Adrenal gland (tissue), 12 donors: Measurements from ENCODE around the gene CSHL1. TPM values are rescaled to one million over a fixed set of nuclear protein-coding genes. Genes with fewer than 3 reads are reported as not detected.
A peak's percentile ranks its signal among the peaks of the same experiment; 100 is the strongest.
"Not testable (repeated sequence)": the region's sequence is repeated elsewhere in the genome, so short reads cannot be mapped to it uniquely, and the experiment has no call there.

Source experiments
- DNase-seq, 7 donors: peaks; one replicate each; pipeline ENCODE4 v3.0.0-alpha.2; 2019 to 2020
- H3K27ac ChIP-seq, 5 donors: fragments of 200-600 bp; sonication (generic) in 4 of 5; 1 replicate in 3 of 5; 2 replicates in 2 of 5; pipeline versions ENCODE4 v1.5.1 to v1.8.0; 2016 to 2020; ENCODE audit warnings: mild to moderate bottlenecking in 1 of 5
- H3K27me3 ChIP-seq: fragments of 200-600 bp; 2 replicates; pipeline ENCODE4 v1.8.0; 2021
- H3K36me3 ChIP-seq, 2 donors: fragments of 200-600 bp; replicated peaks in 1 of 2; 1 replicate in 1 of 2; 2 replicates in 1 of 2; pipeline versions ENCODE4 v1.5.1 to v1.8.0; 2018 to 2022
- H3K4me1 ChIP-seq, 2 donors: fragments of 200-600 bp; replicated peaks in 1 of 2; 1 replicate in 1 of 2; 2 replicates in 1 of 2; pipeline versions ENCODE4 v1.5.1 to v1.8.0; 2018 to 2021
- H3K4me3 ChIP-seq, 4 donors: fragments of 200-600 bp; sonication (generic) in 3 of 4; one replicate each; pipeline ENCODE4 v1.5.1; 2016 to 2018
- H3K9me3 ChIP-seq, 3 donors: fragments of 200-600 bp; sonication (generic) in 1 of 3; replicated peaks in 1 of 3; 1 replicate in 2 of 3; 2 replicates in 1 of 3; pipeline versions ENCODE4 v1.5.1 to v1.8.0; 2016 to 2021
- CTCF ChIP-seq, 6 experiments: fragments of 450-650 bp in 4 of 6; fragments of 200-600 bp in 2 of 6; sonication (generic) in 1 of 6; IDR thresholded peaks; 1 replicate in 5 of 6; 2 replicates in 1 of 6; pipeline versions ENCODE4 v1.5.1 to v1.8.0; 2016 to 2021; ENCODE audit warnings: antibody characterized with exemption in 6 of 6, mild to moderate bottlenecking in 2 of 6, moderate library complexity in 1 of 6
- POLR2A ChIP-seq, 2 donors: fragments of 450-650 bp; IDR thresholded peaks; one replicate each; pipeline ENCODE4 v1.6.1; 2017; ENCODE audit warnings: antibody characterized with exemption in 2 of 2, mild to moderate bottlenecking in 2 of 2, moderate library complexity in 1 of 2
- WGBS, 4 donors: extraction: QIAGEN DNeasy Blood & Tissue Kit in 2 of 4; methylation state at CpG; one replicate each; pipeline versions ENCODE4 v1.1.5 to v1.1.7; 2013 to 2017; 5-methylcytosine and 5-hydroxymethylcytosine counted together
- intact Hi-C, 2 donors: fragments of 100-400 bp; cut with DNase I; formaldehyde crosslinking; loops; one replicate each; pipeline versions ENCODE4 v1.14.1 to v1.15.0; 2022 to 2023
- polyA plus RNA-seq, 3 donors: library from polyadenylated mRNA; stranded (reverse); fragments of 200-250 nt in 2 of 3; fragments of 350-450 nt in 1 of 3; fragmentation: Illumina TruSeq in 1 of 3; extraction: RNeasy Lipid Tissue Mini Kit (QIAGEN cat#74804) in 1 of 3; gene quantifications; one replicate each; pipeline ENCODE4 v1.2.3, GENCODE V29; 2013 to 2014
- total RNA-seq, 9 donors: library from RNA; depleted of rRNA in 4 of 9; stranded (reverse); fragments of >200 nt in 4 of 9; fragments of 120-200 nt in 1 of 9; fragmentation: NEBNext Ultra II Directional in 1 of 9; extraction: Animal tissue kit (Norgen Biotek cat#: 25700) in 1 of 9; gene quantifications; one replicate each; pipeline versions ENCODE4 v1.1.0 to v1.2.4, GENCODE V29; 2013 to 2023
- donor health status: healthy with polysubstance abuse.
- donor health status: Bipolar disorder and iron deficiency.
- donor health status: DM: yes; HTN: yes; CAD: no.
- donor health status: DM: no; HTN: no; CAD: no.
- donor health status: DM: no; HTN: no; CAD: no.
- donor health status: DM: yes; HTN: yes; CAD: no.

The CSHL1 gene
- total and polyA plus RNA-seq, 12 donors, result not detected

GRCh38 chr17:63927464-63928171 is 16.6 kb upstream of the CSHL1 start:
- no peak for DNase-seq
- TF ChIP-seq POLR2A (IDR thresholded peaks at IDR 0.05) (no peak), CTCF (IDR thresholded peaks at IDR 0.05) (no peak)
- Histone ChIP-seq H3K36me3 (no peaks in the 10 kb centered on the region), H3K27me3 (no peaks in the 10 kb centered on the region), H3K27ac (no peak overlapping the region), H3K4me1 (no peaks in the 10 kb centered on the region), H3K4me3 (no peak overlapping the region), H3K9me3 (no peaks in the 10 kb centered on the region)
- intact Hi-C loops, result loop anchor here in 1 of 2 donors (10.0 kb wide), 2 partner anchors 77 to 207 kb away; partner anchors contain the start of gene ERN1
- WGBS, 4 donors, result 76 to 84% (median 81%) methylated on average over 4 to 8 of the region's 8 CpGs

GRCh38 chr17:63926164-63926563 is 15.1 kb upstream of the CSHL1 start:
- 93 to 100% (median 97%) methylated on average over 1 to 2 of the region's 2 CpGs for WGBS, 4 donors
- TF ChIP-seq CTCF (IDR thresholded peaks at IDR 0.05) (no peak), POLR2A (IDR thresholded peaks at IDR 0.05) (no peak)
- Histone ChIP-seq H3K27me3 (no peaks in the 10 kb centered on the region), H3K4me3 (no peak overlapping the region), H3K36me3 (no peaks in the 10 kb centered on the region), H3K9me3 (no peaks in the 10 kb centered on the region), H3K4me1 (no peaks in the 10 kb centered on the region), H3K27ac (no peak overlapping the region)
- no peak for DNase-seq
- intact Hi-C loops, result loop anchor here in 1 of 2 donors (10.0 kb wide), 2 partner anchors 79 to 209 kb away; partner anchors contain the start of gene ERN1

GRCh38 chr17:63925615-63926014 is 14.6 kb upstream of the CSHL1 start:
- 76 to 88% (median 80%) methylated on average over 4 to 5 of the region's 5 CpGs for WGBS, 4 donors
- Histone ChIP-seq H3K4me1 (no peaks in the 10 kb centered on the region), H3K4me3 (no peak overlapping the region), H3K27ac (no peak overlapping the region), H3K36me3 (no peaks in the 10 kb centered on the region), H3K27me3 (no peaks in the 10 kb centered on the region), H3K9me3 (no peaks in the 10 kb centered on the region)
- no peak for DNase-seq
- intact Hi-C loops, result loop anchor here in 1 of 2 donors (10.0 kb wide), 2 partner anchors 79 to 209 kb away; partner anchors contain the start of gene ERN1
- TF ChIP-seq POLR2A (IDR thresholded peaks at IDR 0.05), result no peak
- no peak for TF ChIP-seq CTCF (IDR thresholded peaks at IDR 0.05)

GRCh38 chr17:63922402-63922801 is 11.3 kb upstream of the CSHL1 start:
- DNase-seq, result not testable (repeated sequence)
- 63 to 85% (median 79%) methylated on average over 9 of the region's 9 CpGs for WGBS, 4 donors
- intact Hi-C loops, result loop anchor here in 1 of 2 donors (10.0 kb wide), 2 partner anchors 82 to 212 kb away; partner anchors contain the start of gene ERN1

GRCh38 chr17:63920779-63921178 is 9.7 kb upstream of the CSHL1 start:
- H3K4me3 ChIP-seq, result not testable (repeated sequence)

More at GRCh38 chr17:63922402-63922801, 11.3 kb upstream of the CSHL1 start:
- not testable (repeated sequence) for H3K27ac ChIP-seq, H3K36me3 ChIP-seq, H3K27me3 ChIP-seq, H3K9me3 ChIP-seq, H3K4me3 ChIP-seq, H3K4me1 ChIP-seq

GRCh38 chr17:63920050-63920449 is 9.0 kb upstream of the CSHL1 start:
- intact Hi-C loops, result loop anchor here in 1 of 2 donors (10.0 kb wide), 2 partner anchors 85 to 215 kb away; partner anchors contain the start of gene ERN1

More at GRCh38 chr17:63920779-63921178, 9.7 kb upstream of the CSHL1 start:
- not testable (repeated sequence) for H3K27ac ChIP-seq, H3K9me3 ChIP-seq, H3K27me3 ChIP-seq, H3K4me1 ChIP-seq, H3K36me3 ChIP-seq, DNase-seq
- 93 to 97% (median 94%) methylated on average over 4 to 5 of the region's 5 CpGs for WGBS, 4 donors
- intact Hi-C loops, result loop anchor here in 1 of 2 donors (10.0 kb wide), 2 partner anchors 84 to 214 kb away; partner anchors contain the start of gene ERN1

More at GRCh38 chr17:63920050-63920449, 9.0 kb upstream of the CSHL1 start:
- not testable (repeated sequence) for H3K27me3 ChIP-seq, H3K9me3 ChIP-seq, H3K27ac ChIP-seq, H3K36me3 ChIP-seq, H3K4me3 ChIP-seq, H3K4me1 ChIP-seq
- peak in 1 of 7 donors; percentile 23 for DNase-seq
- 62 to 71% (median 64%) methylated on average over 6 of the region's 6 CpGs for WGBS, 4 donors
